Lung (tissue), 16 donors: ENCODE measurements around the gene LILRA5. TPM values are rescaled to one million over a fixed set of nuclear protein-coding genes. Genes with fewer than 3 reads are reported as not detected.
"Not testable (repeated sequence)": the region's sequence is repeated elsewhere in the genome, so short reads cannot be mapped to it uniquely, and the experiment has no call there.

Experiments
- ATAC-seq: fragments of 200-7000 bp; cut with Tn5 transposase; one replicate; pipeline ENCODE4 v1.9.1; 2020; ENCODE audit warnings: moderate number of reproducible peaks; ENCODE audit not compliant: insufficient read depth, low FRiP score
- DNase-seq, 3 donors: peaks; one replicate each; pipeline ENCODE4 v3.0.0-alpha.2; 2013 to 2017
- H3K27ac ChIP-seq, 2 donors: one replicate each; pipeline ENCODE4 v1.5.1; 2013; ENCODE audit warnings: mild to moderate bottlenecking in 2 of 2, moderate library complexity in 2 of 2, control low read depth in 1 of 2, inconsistent platforms in 1 of 2, low read depth in 1 of 2, low read length in 1 of 2
- H3K27me3 ChIP-seq, 3 donors: one replicate each; pipeline ENCODE4 v1.5.1; 2013; ENCODE audit warnings: low read length in 2 of 3; ENCODE audit not compliant: control insufficient read depth in 3 of 3, insufficient read depth in 3 of 3
- H3K36me3 ChIP-seq, 4 donors: one replicate each; pipeline ENCODE4 v1.5.1; 2013; ENCODE audit warnings: low read length in 4 of 4, mild to moderate bottlenecking in 1 of 4, moderate library complexity in 1 of 4; ENCODE audit not compliant: control insufficient read depth in 4 of 4, insufficient read depth in 4 of 4
- H3K4me1 ChIP-seq, 5 donors: one replicate each; pipeline ENCODE4 v1.5.1; 2013; ENCODE audit warnings: low read length in 5 of 5, mild to moderate bottlenecking in 2 of 5, moderate library complexity in 1 of 5; ENCODE audit not compliant: control insufficient read depth in 5 of 5, insufficient read depth in 5 of 5
- H3K4me3 ChIP-seq: one replicate; pipeline ENCODE4 v1.5.1; 2013; ENCODE audit warnings: mild to moderate bottlenecking, control low read depth, moderate library complexity
- H3K9ac ChIP-seq, 2 donors: one replicate each; pipeline ENCODE4 v1.5.1; 2013; ENCODE audit warnings: low read length in 2 of 2, control low read depth in 1 of 2; ENCODE audit not compliant: insufficient read depth in 1 of 2
- H3K9me3 ChIP-seq, 4 donors: one replicate each; pipeline ENCODE4 v1.5.1; 2013; ENCODE audit warnings: low read length in 3 of 4, mild to moderate bottlenecking in 1 of 4, moderate library complexity in 1 of 4; ENCODE audit not compliant: control insufficient read depth in 4 of 4, insufficient read depth in 3 of 4
- WGBS, 2 donors: extraction: QIAGEN DNeasy Blood & Tissue Kit; methylation state at CpG; one replicate each; pipeline ENCODE4 v1.1.7; 2013; 5-methylcytosine and 5-hydroxymethylcytosine counted together
- long read RNA-seq, 5 donors: transcript quantifications; one replicate each; lab custom pipeline, GENCODE V29; 2026
- polyA plus RNA-seq, 2 donors: library from polyadenylated mRNA; stranded (reverse); fragments of 200-250 nt; gene quantifications; one replicate each; pipeline ENCODE4 v1.2.1, GENCODE V29; 2013
- total RNA-seq, 2 donors: library from RNA; depleted of rRNA in 1 of 2; stranded (reverse); fragments of >200 nt in 1 of 2; gene quantifications; one replicate each; pipeline ENCODE4 v1.2.1, GENCODE V29; 2014 to 2021
- TF ChIP-seq, protein P1 (sequence below): IDR thresholded peaks from 2 replicates; pipeline ENCODE4 v1.5.1; 2012; ENCODE audit warnings: mild to moderate bottlenecking; ENCODE audit errors: control extremely low read depth, extremely low read depth
- donor health status: control.
- donor health status: control.
- donor health status: Bipolar disorder and iron deficiency.
- donor health status: healthy.
- donor health status: DM: yes; HTN: yes; CAD: no.

The LILRA5 gene
- total RNA-seq, result 10 to 100 TPM in 1 of 2 donors, 1 to 10 TPM in 1; 5.9 to 41.2 TPM
- polyA plus RNA-seq, result 100 to 1,000 TPM in 1 of 2 donors, 10 to 100 TPM in 1; 11.2 to 262 TPM
- long read RNA-seq, donor 1, result 0 reads
- long read RNA-seq, donor 2, result 0 reads
- long read RNA-seq, donor 3, result 0 reads
- long read RNA-seq, donor 4, result 0 reads
- long read RNA-seq, donor 5, result 0 reads

GRCh38 chr19:54312436-54313377 is at the start of gene LILRA5:
Gene LILRA5 (minus strand): TSS chr19:54313166. CDS start chr19:54313019, 147 bp downstream.
- H3K9ac ChIP-seq, result peak within 1 kb of the TSS in 1 of 2 donors; percentile 23
- H3K4me3 ChIP-seq, result no peak within 1 kb of the TSS
- no peaks in the 10 kb centered on the region for H3K36me3 ChIP-seq
- H3K27ac ChIP-seq, result peak within 1 kb of the TSS in 1 of 2 donors; percentile 66
- ATAC-seq (no peak), DNase-seq (no peak)
- TF ChIP-seq, protein P1, sequence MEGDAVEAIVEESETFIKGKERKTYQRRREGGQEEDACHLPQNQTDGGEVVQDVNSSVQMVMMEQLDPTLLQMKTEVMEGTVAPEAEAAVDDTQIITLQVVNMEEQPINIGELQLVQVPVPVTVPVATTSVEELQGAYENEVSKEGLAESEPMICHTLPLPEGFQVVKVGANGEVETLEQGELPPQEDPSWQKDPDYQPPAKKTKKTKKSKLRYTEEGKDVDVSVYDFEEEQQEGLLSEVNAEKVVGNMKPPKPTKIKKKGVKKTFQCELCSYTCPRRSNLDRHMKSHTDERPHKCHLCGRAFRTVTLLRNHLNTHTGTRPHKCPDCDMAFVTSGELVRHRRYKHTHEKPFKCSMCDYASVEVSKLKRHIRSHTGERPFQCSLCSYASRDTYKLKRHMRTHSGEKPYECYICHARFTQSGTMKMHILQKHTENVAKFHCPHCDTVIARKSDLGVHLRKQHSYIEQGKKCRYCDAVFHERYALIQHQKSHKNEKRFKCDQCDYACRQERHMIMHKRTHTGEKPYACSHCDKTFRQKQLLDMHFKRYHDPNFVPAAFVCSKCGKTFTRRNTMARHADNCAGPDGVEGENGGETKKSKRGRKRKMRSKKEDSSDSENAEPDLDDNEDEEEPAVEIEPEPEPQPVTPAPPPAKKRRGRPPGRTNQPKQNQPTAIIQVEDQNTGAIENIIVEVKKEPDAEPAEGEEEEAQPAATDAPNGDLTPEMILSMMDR, result no peak
- WGBS, 2 donors, result 37 to 41% methylated on average over 13 of the region's 13 CpGs
- peaks cover 0 to under 1% (median 0%) of the 10 kb centered on the region in 5 donors for H3K4me1 ChIP-seq
- no peaks in the 10 kb centered on the region for H3K27me3 ChIP-seq
- H3K9me3 ChIP-seq, result peaks cover 0 to 2% (median 0%) of the 10 kb centered on the region in 4 donors

DNA sequence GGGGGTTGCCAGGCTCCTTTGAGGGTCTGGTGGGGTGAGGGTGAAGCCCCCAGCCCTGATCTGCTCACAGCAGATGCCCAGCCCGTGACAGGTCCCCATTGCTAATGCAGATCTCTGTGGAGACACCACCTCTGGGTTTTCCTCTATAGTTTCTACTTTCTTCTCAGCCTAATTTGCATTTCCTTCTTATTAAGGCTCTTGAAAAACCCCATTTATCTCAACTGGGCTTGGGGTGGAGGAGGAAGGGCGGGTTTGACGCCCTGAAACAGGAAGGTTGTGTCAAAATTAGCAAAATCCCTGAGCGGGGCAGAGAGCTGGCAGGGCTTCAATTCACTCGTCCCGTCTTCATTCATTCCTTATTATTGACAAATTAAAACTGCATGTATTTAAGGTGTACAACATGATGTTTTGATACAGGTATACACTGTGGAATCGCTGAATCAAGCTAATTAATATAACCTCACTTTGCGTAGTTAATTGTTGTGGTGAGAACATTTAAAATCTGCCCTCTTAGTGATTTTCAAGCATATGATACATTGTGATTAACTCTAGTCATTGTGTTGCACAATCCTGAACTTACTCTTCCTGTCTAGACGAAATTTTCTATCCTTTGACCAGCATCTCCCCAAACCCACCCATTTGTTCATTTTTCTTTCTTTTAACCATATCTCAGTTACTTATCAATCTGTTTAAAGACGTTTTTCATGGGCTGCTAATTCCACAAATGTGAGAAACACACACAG is 48.9 kb upstream of the LILRA5 start:
- 13 to 17% methylated on average over 5 of the region's 10 CpGs for WGBS, 2 donors
- H3K27ac ChIP-seq, result peak overlapping the region in 1 of 2 donors; percentile 64
- not testable (repeated sequence) for H3K9ac ChIP-seq, H3K9me3 ChIP-seq, H3K36me3 ChIP-seq, H3K27me3 ChIP-seq, ATAC-seq, DNase-seq, H3K4me1 ChIP-seq, H3K4me3 ChIP-seq

GRCh38 chr19:54359149-54359820 is 46.3 kb upstream of the LILRA5 start:
- H3K4me3 ChIP-seq, H3K9me3 ChIP-seq, H3K36me3 ChIP-seq, DNase-seq, H3K27me3 ChIP-seq, H3K4me1 ChIP-seq, H3K9ac ChIP-seq, H3K27ac ChIP-seq: not testable (repeated sequence)
- peak; percentile 58 for ATAC-seq
- 16 to 26% methylated on average over 12 to 15 of the region's 21 CpGs for WGBS, 2 donors

GRCh38 chr19:54357381-54357780 is 44.4 kb upstream of the LILRA5 start:
- Histone ChIP-seq H3K36me3 (no peaks in the 10 kb centered on the region), H3K9me3 (no peaks in the 10 kb centered on the region), H3K4me1 (no peaks in the 10 kb centered on the region), H3K4me3 (no peak overlapping the region), H3K9ac (no peak overlapping the region), H3K27ac (no peak overlapping the region), H3K27me3 (no peaks in the 10 kb centered on the region)
- no peak for ATAC-seq
- TF ChIP-seq, protein P1, result no peak
- 81 to 87% methylated on average over 16 of the region's 16 CpGs for WGBS, 2 donors
- no peak for DNase-seq
